Myocyte (in vitro differentiated cells): ENCODE results near the gene PSME4. TPM values are rescaled to one million over a fixed set of nuclear protein-coding genes. Genes with fewer than 3 reads are reported as not detected.
"Not testable (repeated sequence)": the region's sequence is repeated elsewhere in the genome, so short reads cannot be mapped to it uniquely, and the experiment has no call there.

Experiments
- DNase-seq: peaks from one replicate; pipeline ENCODE4 v3.0.0-alpha.2; 2012; ENCODE audit warnings: low read depth
- microRNA-seq: library from miRNA; unstranded; fragments of <30 nt; microRNA quantifications from one replicate; pipeline ENCODE4, GENCODE V29; 2016
- total RNA-seq: library from RNA; depleted of rRNA; stranded (reverse); fragments of >200 nt; gene quantifications from 2 replicates; pipeline ENCODE4 v1.2.3, GENCODE V29; 2014

The PSME4 gene
- total RNA-seq, 1 donor from 2014 or later, result 51.5 TPM

- no peak for DNase-seq
These were observed 127.2 kb downstream of the PSME4 start for GRCh38 chr2:53843595-53843994.

DNA sequence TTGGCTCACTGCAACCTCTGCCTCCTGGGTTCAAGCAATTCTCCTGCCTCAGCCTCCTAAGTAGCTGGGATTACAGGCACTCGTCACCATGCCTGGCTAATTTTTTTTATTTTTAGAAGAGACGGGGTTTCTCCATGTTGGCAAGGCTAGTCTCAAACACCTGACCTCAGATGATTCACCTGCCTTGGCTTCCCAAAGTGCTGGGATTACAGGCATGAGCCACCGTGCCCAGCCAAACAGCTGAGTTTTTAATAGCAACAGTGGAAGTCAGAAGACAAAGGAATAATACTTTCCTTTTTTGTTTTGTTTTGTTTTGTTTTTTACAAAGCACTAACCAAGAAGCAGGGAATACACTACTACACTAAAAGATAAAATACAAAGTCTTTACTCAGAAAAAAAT, 127.9 kb downstream of the PSME4 start:
- DNase-seq, result peak; percentile 64

- not testable (repeated sequence) for DNase-seq
These were observed 129.1 kb downstream of the PSME4 start for GRCh38 chr2:53841651-53842050.

GRCh38 chr2:53840580-53840979, 130.2 kb downstream of the PSME4 start:
- DNase-seq, result no peak

- not testable (repeated sequence) for DNase-seq
These were observed 140.9 kb downstream of the PSME4 start for GRCh38 chr2:53829980-53830290.

DNA sequence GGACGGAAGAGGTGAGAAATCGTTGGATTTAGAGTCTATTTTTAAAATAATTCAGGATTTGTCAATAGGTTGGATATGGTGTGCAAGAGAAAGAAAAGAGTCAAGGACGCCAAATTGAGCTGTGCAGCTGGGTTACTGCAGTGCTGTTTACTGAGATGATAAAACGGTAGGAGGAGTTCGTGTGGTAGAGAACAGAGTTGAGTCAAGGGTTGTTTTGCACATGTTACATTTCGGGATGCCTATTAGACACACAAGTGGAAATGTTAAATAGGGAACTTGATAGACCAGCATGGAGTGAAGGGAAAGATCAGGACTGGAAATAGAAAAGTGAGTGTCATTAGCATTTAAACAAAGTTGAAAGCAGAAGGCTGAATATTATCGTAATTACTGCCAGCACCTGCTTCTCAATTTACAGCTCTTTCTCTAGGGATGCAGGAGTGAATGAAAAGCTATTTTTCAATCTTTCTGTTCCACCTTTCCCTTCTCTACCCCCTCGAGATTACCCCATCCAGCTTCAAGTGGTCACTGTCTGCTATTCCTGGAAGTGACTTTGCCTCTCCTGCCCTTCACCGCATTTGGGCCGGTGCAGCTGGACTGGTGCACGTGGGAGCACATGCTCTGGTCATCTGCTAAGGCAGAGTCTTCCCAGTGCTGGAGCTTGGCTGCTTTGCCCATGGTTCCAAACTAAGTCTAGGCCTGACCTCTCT, 141.4 kb downstream of the PSME4 start:
- DNase-seq, result peak; percentile 50

DNA sequence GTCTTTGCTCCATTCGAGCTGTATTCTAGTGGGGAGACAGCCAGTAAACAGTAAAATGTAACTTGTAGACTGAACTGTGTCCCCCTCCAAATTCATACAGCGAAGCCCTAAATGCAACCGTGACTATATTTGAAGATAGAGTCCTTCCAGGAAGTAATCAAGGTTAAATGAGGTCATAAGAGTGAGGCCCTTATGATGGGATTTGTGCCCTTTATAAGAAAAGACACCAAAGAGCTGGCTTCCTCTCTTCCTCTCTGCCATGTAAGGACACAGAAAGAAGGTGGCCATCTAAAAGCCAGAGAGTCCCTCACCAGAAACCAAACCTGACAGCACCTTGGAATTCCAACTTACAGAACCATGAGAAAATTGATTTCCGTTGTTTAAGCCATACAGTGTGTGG, 142.5 kb downstream of the PSME4 start:
- DNase-seq, result no peak

DNA sequence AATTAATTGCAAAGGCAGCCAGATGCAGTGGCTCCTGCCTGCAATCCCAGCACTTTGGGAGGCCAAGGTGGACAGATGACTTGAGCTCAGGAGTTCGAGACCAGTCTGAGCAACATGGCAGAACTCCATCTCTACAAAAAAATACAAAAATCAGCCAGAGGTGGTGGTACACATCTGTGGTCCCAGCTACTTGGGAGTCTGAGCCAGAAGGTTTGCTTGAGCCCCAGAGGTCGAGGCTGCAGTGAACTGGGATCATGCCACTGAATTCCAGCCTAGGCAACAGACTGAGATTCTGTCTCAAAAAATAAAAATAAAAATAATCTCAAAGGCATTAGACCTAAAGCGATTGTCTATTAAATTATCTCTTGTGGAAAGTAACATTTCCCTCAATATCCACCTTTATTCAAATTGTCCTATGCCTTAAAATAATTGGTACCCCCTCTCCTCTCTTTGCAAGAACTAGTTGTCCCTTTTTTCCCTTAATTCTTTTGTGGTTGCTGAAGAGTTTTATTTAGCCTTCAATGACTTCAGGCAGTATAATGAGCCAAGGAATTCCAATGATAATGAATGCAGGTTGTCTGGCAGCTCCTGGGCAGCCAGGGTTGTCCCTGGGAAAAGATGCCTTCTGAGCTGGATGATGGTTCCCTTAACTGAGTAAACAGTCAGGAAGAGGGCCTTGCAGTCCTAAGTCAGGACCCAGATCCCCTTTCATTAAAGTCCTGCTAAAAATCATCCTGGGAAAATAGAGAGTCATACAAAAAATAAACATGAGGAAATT, 143.2 kb downstream of the PSME4 start:
- no peak for DNase-seq

DNA sequence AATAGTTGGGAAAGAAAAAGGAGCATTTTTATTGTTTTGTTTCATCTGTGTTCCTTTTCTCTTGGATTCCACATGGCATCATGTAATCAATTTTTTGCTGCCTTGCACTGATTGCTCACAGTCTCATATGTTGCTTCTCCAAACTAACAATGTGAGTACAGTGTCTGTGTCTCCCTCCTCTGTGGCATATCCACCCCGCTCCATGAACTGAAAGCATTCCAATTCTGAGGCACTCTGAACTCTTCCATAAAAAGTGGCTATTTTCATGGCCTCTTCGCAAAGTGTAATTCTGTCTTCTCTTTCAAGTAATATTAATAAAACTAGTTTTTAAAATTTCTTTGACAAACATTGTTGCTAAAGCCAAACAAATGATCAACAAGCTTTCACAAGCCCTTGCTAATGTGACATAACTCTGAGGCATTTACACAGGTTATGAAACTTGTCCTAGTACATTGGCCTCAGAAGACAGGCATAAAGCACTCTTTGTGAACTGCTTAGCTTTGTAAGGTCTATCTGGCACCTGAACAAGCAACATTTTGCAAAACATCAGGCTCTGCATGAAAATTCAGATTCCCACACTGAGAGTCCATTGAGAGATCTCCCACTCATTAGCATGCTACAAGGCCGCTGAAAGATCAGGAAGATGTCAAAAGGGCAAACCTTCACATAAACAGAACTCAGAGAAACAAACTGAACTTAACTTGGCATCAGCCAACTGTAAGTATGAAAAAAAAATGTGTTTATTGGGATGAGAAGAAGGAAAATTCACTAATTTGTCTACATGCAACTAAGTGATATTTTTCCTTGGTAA, 144.0 kb downstream of the PSME4 start:
- no peak for DNase-seq

GRCh38 chr2:53826030-53826410, 144.8 kb downstream of the PSME4 start:
- no peak for DNase-seq

DNA sequence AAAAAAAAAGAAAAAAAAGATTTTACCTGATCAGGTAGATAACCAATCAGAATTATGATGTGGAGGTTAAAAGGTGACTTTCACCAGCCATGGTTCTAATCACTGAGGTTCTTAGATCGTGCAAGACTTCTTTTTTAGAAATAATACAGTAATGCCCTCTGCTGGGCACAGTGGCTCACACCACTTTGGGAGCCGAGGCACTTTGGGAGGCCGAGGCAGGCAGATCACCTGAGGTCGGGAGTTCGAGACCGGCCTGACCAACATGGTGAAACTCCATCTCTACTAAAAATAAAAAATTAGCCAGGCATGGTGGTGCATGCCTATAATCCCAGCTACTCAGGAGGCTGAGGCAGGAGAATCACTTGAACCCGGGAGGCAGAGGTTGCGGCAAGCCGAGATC, 147.2 kb downstream of the PSME4 start:
- DNase-seq, result not testable (repeated sequence)

- no peak for DNase-seq
These were observed 149.0 kb downstream of the PSME4 start for GRCh38 chr2:53821810-53822209.

DNA sequence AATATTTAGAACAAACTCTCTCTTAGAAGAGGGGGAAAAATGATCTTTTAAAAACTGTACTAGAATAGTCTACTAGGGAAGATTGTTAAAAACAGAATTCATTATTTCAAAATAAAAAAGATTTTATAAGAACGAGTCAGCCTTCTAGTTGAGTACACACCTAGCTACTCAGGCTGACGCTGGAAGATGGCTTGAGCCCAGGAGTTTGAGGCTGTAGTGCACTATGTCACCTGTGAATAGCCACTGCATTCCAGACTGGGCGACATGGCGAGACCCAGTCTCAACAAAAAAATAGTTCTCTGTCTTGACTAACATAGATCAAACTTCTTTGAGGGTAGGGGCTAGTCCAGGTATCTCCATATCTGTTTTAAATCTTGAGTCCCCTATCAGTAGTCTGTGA, 150.1 kb downstream of the PSME4 start:
- DNase-seq, result no peak

DNA sequence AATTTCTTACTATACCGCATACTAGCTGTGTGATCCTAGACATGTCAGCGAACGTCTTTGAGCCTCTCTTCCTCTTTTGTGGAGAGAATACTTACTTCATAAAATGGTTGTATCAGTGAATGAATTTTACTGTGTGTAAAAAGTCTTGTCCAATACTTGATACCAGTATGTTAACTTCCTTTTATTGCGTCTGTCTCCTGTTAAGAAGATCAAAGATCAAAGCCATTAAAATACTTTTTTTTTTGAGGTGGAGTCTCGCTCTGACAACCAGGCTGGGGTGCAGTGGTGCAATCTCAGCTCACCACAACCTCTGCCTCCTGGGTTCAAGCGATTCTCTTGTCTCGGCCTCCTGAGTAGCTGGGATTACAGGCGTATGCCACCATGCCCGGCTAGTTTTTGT, 150.7 kb downstream of the PSME4 start:
- no peak for DNase-seq

GRCh38 chr2:53819634-53820033, 151.2 kb downstream of the PSME4 start:
- no peak for DNase-seq

GRCh38 chr2:53818854-53819435, 151.8 kb downstream of the PSME4 start:
- no peak for DNase-seq

Small RNAs within 50 kb of the gene (microRNA-seq; reads per million reads assigned to microRNA genes)
- gene MIR3682, result not detected

Other genes starting within 250 kb of the PSME4 start
- 9.4 and 11.2 TPM in 2 replicates for gene CHAC2, start 203.2 kb downstream of the PSME4 start, total RNA-seq
- 14.0 and 16.8 TPM in 2 replicates for gene ASB3, start 184.0 kb downstream of the PSME4 start, total RNA-seq
- 55.7 and 90.4 TPM in 2 replicates for gene ERLEC1, start 183.9 kb downstream of the PSME4 start, total RNA-seq
- gene GPR75, start 111.0 kb downstream of the PSME4 start, total RNA-seq, result 0.70 and 0.94 TPM in 2 replicates
- 46.7 and 58.4 TPM in 2 replicates for gene ACYP2, start 144.6 kb upstream of the PSME4 start, total RNA-seq